Stimulated activated CD8-positive, alpha-beta memory T cell treated with anti-CD3 and anti-CD28 coated beads, Interleukin-2, amount 100 ng/mL, for 48 hours (primary cell): ENCODE results near the gene CFAP97D2.
"Not testable (repeated sequence)": the region's sequence is repeated elsewhere in the genome, so short reads cannot be mapped to it uniquely, and the experiment has no call there.

Source experiments
- DNase-seq, 2 donors: peaks; one replicate each; pipeline ENCODE4 v3.0.0-alpha.2; 2020; ENCODE audit warnings: low read depth in 2 of 2

CFAP97D2 gene

GRCh38 chr13:114158869-114159666, 20.0 kb upstream of the CFAP97D2 start:
- not testable (repeated sequence) for DNase-seq

GRCh38 chr13:114161028-114161556, 18.0 kb upstream of the CFAP97D2 start:
- DNase-seq = no peak

DNA sequence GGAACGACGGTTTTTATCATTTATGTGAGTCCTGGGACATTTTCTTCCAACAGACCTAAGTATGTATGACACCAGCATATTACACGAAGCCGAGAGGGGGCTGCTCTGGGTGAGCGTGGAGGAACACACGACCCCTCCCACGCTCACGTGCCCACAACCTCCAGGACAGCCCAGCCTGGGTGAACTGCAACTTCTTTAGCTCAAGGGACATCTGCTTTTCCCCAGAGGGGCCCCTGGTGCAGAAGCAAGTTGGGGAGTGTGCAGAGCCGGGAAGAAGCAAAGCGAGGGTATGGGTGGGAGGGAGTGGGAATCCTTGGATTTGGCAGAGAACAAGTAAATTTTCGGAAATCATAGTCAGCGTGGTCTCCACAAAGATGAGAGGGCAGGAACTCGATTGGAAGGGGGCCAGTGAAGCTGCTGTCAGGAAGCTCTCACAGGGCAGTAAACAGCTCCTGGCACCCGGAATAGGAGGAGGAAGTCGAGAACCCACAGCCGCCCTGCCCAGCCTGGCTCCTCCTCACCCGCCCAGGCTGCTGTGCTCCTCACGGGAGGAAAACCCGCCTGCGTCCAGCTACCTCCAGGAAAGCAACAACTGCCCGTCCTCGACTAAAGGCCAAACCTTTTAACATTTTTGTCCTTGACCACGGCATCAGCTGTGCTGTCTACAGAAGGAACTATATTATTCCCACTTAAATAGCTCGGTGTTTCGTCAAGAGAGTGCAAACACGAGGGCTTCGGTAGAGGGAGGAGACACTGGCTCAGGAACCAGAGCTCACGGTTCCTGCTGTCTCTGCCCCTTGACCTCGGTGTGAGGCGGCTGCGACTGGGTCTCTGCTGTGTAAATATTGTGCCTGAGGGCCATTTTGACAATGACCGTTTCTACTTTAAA, 17.2 kb upstream of the CFAP97D2 start:
- DNase-seq = no peak

GRCh38 chr13:114162533-114162922, 16.5 kb upstream of the CFAP97D2 start:
- DNase-seq = no peak

DNA sequence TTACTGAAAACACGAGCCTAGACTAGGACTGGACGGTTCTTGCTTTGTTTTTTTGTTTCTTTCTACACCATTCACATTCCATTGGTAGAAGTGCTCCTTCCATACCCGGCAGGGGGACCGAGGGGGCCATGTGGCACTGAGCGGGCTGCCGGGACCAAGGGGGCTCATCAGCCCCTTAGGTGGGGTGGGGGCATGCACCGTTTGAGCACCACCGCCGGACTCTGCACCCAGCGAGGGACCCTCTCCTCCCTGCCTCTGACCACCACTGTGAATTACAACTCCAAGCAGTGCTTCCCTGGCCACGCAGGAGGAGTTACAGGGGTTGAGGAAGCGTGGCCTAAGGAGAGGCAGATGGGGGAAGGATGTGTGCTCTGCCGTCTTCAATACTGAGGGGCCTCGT, 15.0 kb upstream of the CFAP97D2 start:
- no peak for DNase-seq

GRCh38 chr13:114164681-114165429, 14.2 kb upstream of the CFAP97D2 start:
- DNase-seq = no peak

- no peak for DNase-seq
Observed at GRCh38 chr13:114166381-114167131, 12.5 kb upstream of the CFAP97D2 start.

GRCh38 chr13:114167426-114167825, 11.6 kb upstream of the CFAP97D2 start:
- no peak for DNase-seq

DNA sequence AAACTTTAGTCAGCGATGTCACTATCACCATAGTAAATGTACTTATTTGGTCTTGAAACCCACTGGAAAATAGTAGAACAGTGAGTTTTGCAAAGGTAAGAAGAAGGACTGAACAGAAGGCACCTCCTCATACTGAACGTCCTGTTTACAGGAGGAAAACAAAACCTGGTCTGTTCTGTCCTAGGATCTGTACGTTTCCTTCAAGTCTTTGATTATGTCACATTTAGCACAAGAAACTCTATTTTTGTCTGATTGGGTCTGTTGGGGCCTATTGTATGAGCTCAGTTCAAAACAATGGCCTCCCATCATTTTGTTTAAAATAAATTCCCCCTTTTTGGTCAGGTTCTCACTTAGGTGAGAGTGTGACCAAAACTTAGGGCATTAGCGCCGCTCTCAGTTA, 11.2 kb upstream of the CFAP97D2 start:
- no peak for DNase-seq

DNA sequence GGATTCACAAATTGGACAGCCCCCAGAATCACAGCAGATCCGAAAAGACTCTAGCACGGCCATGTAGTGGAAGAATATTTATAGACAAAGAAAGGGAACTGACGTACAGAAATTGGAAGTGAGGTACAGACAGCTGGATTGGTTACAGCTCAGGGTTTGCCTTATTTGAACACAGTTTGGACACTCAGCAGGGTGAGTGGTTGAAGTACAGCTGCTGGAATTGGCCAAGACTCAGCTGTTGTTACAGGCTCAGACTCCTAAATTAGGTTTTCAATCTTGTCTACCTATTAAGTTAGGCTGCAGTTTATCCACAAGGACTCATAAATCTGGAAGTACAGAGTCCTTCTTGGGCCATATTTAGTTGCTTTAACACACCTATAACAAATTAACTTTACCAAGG, 5.8 kb upstream of the CFAP97D2 start:
- no peak for DNase-seq

GRCh38 chr13:114173745-114174144, 5.3 kb upstream of the CFAP97D2 start:
- no peak for DNase-seq

- DNase-seq = no peak
Observed at GRCh38 chr13:114174529-114174961, 4.5 kb upstream of the CFAP97D2 start.

GRCh38 chr13:114176359-114176902, 2.6 kb upstream of the CFAP97D2 start:
- not testable (repeated sequence) for DNase-seq

DNA sequence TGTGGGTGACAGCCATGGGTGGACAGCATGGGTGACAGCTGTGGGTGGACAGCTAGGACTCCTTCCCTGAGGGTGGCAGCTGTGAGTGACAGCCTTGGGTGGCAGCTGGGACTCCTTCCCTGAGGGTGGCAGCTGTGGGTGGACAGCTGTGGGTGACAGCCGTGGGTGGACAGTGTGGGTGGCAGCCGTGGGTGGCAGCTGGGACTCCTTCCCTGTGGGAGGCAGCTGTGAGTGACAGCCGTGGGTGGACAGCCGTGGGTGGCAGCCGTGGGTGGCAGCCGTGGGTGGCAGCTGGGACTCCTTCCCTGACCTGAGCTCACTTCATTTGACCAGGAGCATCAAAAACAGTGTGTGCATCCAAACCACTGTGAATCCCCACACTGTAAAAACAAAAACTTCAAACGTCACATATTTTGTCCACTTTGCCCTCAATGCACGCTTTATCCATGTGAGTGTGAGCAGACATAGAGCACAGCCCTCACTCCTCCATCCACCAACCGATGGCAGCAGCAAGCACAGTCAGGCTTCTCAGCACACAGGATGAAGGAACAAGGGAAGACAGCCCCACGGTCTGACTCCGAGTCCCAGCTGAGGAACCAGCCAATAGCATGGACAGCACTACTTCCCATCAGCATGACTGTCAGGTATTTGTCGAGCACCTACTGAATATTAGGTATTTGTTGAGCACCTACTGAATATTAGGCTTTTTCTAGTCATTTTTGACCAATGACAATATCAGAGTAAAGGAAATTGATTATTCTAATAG, 1.6 kb upstream of the CFAP97D2 start:
- DNase-seq = no peak

DNA sequence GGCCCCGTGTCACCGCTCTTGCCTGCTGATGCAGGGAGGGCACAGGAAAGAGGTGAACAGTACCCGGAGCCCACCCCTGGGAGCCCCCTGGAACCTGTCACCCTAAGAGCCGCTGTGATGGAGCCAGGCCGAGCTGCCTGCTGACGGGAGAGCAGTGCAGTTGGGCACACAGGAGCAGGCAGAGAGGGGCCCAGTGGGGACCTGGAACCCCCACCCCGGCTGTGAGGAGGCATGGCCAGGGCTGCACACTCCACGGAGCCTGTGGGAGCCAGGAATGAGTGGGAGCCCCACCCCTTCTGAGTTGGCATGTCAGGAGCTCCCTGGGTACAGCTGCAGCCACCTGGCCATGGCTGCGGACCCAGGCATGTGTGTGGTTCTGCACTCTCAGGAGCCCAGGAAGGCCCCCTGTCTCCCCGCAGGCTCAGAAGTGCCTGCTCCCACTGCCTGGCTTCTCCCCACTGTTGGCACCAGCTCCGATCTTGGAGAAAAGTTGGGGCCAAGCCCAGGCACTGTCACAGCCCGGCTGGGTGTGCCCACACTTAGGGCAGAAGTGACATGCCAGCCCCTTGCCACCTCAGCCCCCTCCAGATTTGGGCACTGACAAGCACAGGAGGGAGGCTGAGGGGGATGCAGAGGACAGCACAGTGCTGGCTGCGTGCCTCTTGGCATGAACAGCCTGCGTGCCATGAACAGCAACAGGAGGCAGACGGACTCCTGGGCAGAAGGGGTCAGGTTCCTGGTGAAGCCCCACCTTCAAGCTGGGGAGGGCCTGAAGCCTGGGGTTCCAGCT, 6.3 kb downstream of the CFAP97D2 start:
- no peak for DNase-seq

- no peak for DNase-seq
Observed at GRCh38 chr13:114194853-114195252, 15.8 kb downstream of the CFAP97D2 start.

DNA sequence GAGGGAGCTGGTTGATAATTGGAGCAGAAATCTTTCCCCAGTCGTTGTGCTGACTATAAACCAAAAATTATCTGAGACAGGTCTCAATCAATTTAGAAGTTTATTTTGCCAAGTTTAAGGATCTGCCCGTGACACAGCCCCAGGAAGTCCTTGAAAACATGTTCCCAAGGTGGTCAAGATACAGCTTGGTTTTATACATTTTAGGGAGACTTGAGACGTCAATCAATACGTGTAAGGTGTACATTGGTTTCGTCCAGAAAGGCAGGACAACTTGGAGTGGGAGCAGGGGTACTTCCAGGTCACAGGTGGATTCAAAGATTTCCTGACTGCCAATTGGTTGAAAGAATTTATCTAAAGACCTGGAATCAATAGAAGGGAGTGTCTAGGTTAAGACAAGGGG, 17.6 kb downstream of the CFAP97D2 start:
- DNase-seq = no peak

- DNase-seq = no peak
Observed at GRCh38 chr13:114198556-114198955, 19.5 kb downstream of the CFAP97D2 start.

DNA sequence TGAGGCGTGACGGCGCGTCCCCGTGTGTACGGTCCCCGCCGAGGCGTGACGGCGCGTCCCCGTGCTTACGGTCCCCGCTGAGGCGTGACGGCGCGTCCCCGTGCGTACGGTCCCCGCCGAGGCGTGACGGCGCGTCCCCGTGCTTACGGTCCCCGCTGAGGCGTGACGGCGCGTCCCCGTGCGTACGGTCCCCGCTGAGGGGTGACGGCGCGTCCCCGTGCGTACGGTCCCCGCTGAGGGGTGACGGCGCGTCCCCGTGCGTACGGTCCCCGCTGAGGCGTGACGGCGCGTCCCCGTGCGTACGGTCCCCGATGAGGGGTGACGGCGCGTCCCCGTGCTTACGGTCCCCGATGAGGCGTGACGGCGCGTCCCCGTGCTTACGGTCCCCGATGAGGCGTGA, 20.5 kb downstream of the CFAP97D2 start:
- DNase-seq = not testable (repeated sequence)
